ENCODE data around the gene LVRN. TPM values are rescaled to one million over a fixed set of nuclear protein-coding genes. Genes with fewer than 3 reads are reported as not detected.
A peak's percentile ranks its signal among the peaks of the same experiment; 100 is the strongest.

LVRN gene
- total and polyA plus RNA-seq, 2 experiments from 2014 or later: 0.31 to 0.45 TPM

DNA sequence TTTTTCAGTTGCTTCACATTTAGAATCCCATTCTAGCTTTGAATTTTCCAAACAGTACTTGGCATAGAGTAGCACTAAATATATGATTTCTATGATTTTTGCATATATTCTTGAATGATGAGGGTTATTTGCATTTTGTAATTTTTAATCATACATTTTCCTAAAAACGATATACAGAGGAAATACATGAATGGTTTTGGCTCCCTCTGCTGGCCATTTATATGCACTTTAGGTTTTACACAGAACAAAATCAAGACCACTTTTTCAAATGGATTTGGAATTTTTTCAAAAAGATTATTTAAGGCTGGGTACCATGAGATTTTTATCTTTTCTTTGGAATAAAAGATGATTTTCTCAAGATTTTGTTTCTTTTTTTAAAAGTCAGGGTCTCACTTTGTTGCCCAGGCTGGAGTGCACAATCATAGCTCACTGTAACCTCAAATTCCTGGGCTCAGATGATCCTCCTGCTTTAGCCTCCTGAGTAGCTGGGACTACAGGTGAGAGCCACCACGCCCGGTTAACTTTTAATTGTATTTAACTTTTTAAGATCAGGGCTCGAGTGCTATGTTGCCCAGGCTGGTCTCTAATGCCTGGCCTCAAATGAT is 105.9 kb downstream of the LVRN start:
- no peak for TF ChIP-seq JUNB (IDR thresholded peaks at IDR 0.05; ENCODE audit: unreplicated experiment)
- TF ChIP-seq, protein P1, sequence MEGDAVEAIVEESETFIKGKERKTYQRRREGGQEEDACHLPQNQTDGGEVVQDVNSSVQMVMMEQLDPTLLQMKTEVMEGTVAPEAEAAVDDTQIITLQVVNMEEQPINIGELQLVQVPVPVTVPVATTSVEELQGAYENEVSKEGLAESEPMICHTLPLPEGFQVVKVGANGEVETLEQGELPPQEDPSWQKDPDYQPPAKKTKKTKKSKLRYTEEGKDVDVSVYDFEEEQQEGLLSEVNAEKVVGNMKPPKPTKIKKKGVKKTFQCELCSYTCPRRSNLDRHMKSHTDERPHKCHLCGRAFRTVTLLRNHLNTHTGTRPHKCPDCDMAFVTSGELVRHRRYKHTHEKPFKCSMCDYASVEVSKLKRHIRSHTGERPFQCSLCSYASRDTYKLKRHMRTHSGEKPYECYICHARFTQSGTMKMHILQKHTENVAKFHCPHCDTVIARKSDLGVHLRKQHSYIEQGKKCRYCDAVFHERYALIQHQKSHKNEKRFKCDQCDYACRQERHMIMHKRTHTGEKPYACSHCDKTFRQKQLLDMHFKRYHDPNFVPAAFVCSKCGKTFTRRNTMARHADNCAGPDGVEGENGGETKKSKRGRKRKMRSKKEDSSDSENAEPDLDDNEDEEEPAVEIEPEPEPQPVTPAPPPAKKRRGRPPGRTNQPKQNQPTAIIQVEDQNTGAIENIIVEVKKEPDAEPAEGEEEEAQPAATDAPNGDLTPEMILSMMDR (conservative IDR thresholded peaks at IDR 0.05; ENCODE audit: low read depth in 2 of 2): peak; percentile 70 to 99
- no peaks in the 10 kb centered on the region for H3K27me3 ChIP-seq (ENCODE audit: insufficient read depth)
- no peaks in the 10 kb centered on the region for H3K36me3 ChIP-seq (ENCODE audit: insufficient read depth)
- Mint-ChIP-seq H3K4me1 (no peaks in the 10 kb centered on the region), H3K27me3 (ENCODE audit: insufficient read depth, low read depth, poor library complexity) (peaks cover 2% of the 10 kb centered on the region), H3K4me3 (no peak overlapping the region), H3K27ac (no peak overlapping the region), H3K9me3 (no peaks in the 10 kb centered on the region), H3K36me3 (ENCODE audit: low read depth) (no peaks in the 10 kb centered on the region)
- no peaks in the 10 kb centered on the region for H3K79me2 ChIP-seq (replicated peaks; ENCODE audit: insufficient read depth)
- H3F3A ChIP-seq (replicated peaks; ENCODE audit: low read depth): no peaks in the 10 kb centered on the region
- no peak for ATAC-seq
- no peak overlapping the region for H3K27ac ChIP-seq (ENCODE audit: low read depth)
- H3K9me2 ChIP-seq (ENCODE audit: insufficient read depth): no peaks in the 10 kb centered on the region; the same call in 1 of the 2 replicates
- H4K20me1 ChIP-seq (replicated peaks; ENCODE audit: insufficient read depth): no peaks in the 10 kb centered on the region
- DNase-seq (ENCODE audit: low spot score): peak; percentile 79
- no peak overlapping the region for H3K4me2 ChIP-seq
- no peak overlapping the region for H3K4me3 ChIP-seq
- H3K4me1 ChIP-seq (ENCODE audit: insufficient read depth): no peaks in the 10 kb centered on the region
- no peak overlapping the region for H2AFZ ChIP-seq

GRCh38 chr5:116071211-116071610 is 108.9 kb downstream of the LVRN start:
- ATAC-seq (no peak), DNase-seq (ENCODE audit: low spot score) (no peak)
- no peaks in the 10 kb centered on the region for H3K27me3 ChIP-seq (ENCODE audit: insufficient read depth)
- no peaks in the 10 kb centered on the region; the same call in 1 of the 2 replicates for H3K9me2 ChIP-seq (ENCODE audit: insufficient read depth)
- H3K4me2 ChIP-seq: no peak overlapping the region
- no peak overlapping the region for H3K4me3 ChIP-seq
- no peaks in the 10 kb centered on the region for H4K20me1 ChIP-seq (replicated peaks; ENCODE audit: insufficient read depth)
- no peaks in the 10 kb centered on the region for H3F3A ChIP-seq (replicated peaks; ENCODE audit: low read depth)
- H3K36me3 Mint-ChIP-seq (ENCODE audit: low read depth): no peaks in the 10 kb centered on the region
- no peaks in the 10 kb centered on the region for H3K27me3 Mint-ChIP-seq (ENCODE audit: insufficient read depth, low read depth, poor library complexity)
- H3K36me3 ChIP-seq (ENCODE audit: insufficient read depth): no peaks in the 10 kb centered on the region
- no peaks in the 10 kb centered on the region for H3K4me1 Mint-ChIP-seq
- no peak overlapping the region for H2AFZ ChIP-seq
- no peaks in the 10 kb centered on the region for H3K9me3 Mint-ChIP-seq
- no peaks in the 10 kb centered on the region for H3K79me2 ChIP-seq (replicated peaks; ENCODE audit: insufficient read depth)
- no peak overlapping the region for H3K4me3 Mint-ChIP-seq
- H3K27ac ChIP-seq (ENCODE audit: low read depth): no peak overlapping the region
- H3K27ac Mint-ChIP-seq: no peak overlapping the region
- H3K4me1 ChIP-seq (ENCODE audit: insufficient read depth): no peaks in the 10 kb centered on the region
- TF ChIP-seq JUNB (IDR thresholded peaks at IDR 0.05; ENCODE audit: unreplicated experiment): no peak
- no peak for TF ChIP-seq EZH2phosphoT487 (IDR thresholded peaks at IDR 0.05; ENCODE audit: unreplicated experiment)
- TF ChIP-seq STAT1 (IDR thresholded peaks at IDR 0.05; ENCODE audit: unreplicated experiment): no peak
- TF ChIP-seq POLR2AphosphoS5 (IDR thresholded peaks at IDR 0.05; ENCODE audit: low read depth): no peak
- TF ChIP-seq, protein P2, sequence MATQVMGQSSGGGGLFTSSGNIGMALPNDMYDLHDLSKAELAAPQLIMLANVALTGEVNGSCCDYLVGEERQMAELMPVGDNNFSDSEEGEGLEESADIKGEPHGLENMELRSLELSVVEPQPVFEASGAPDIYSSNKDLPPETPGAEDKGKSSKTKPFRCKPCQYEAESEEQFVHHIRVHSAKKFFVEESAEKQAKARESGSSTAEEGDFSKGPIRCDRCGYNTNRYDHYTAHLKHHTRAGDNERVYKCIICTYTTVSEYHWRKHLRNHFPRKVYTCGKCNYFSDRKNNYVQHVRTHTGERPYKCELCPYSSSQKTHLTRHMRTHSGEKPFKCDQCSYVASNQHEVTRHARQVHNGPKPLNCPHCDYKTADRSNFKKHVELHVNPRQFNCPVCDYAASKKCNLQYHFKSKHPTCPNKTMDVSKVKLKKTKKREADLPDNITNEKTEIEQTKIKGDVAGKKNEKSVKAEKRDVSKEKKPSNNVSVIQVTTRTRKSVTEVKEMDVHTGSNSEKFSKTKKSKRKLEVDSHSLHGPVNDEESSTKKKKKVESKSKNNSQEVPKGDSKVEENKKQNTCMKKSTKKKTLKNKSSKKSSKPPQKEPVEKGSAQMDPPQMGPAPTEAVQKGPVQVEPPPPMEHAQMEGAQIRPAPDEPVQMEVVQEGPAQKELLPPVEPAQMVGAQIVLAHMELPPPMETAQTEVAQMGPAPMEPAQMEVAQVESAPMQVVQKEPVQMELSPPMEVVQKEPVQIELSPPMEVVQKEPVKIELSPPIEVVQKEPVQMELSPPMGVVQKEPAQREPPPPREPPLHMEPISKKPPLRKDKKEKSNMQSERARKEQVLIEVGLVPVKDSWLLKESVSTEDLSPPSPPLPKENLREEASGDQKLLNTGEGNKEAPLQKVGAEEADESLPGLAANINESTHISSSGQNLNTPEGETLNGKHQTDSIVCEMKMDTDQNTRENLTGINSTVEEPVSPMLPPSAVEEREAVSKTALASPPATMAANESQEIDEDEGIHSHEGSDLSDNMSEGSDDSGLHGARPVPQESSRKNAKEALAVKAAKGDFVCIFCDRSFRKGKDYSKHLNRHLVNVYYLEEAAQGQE (IDR thresholded peaks at IDR 0.05; ENCODE audit: unreplicated experiment): no peak
- TF ChIP-seq, protein P1 (conservative IDR thresholded peaks at IDR 0.05; ENCODE audit: low read depth in 2 of 2): no peak
- no peak for TF ChIP-seq ZNF114 (CRISPR knock-in tag; IDR thresholded peaks at IDR 0.05)
- TF ChIP-seq, protein P3, sequence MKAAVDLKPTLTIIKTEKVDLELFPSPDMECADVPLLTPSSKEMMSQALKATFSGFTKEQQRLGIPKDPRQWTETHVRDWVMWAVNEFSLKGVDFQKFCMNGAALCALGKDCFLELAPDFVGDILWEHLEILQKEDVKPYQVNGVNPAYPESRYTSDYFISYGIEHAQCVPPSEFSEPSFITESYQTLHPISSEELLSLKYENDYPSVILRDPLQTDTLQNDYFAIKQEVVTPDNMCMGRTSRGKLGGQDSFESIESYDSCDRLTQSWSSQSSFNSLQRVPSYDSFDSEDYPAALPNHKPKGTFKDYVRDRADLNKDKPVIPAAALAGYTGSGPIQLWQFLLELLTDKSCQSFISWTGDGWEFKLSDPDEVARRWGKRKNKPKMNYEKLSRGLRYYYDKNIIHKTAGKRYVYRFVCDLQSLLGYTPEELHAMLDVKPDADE (IDR thresholded peaks at IDR 0.05): no peak
- no peak for TF ChIP-seq ZNF331 (CRISPR knock-in tag; IDR thresholded peaks at IDR 0.05; ENCODE audit: low read depth)
- no peak for TF ChIP-seq CREB1 (CRISPR knock-in tag; IDR thresholded peaks at IDR 0.05; ENCODE audit: low read depth)
- TF ChIP-seq NANOG (IDR thresholded peaks at IDR 0.05; ENCODE audit: borderline replicate concordance): no peak
